Lower leg skin (tissue), 3 donors: ENCODE measurements around the gene PTCD2.

Experiments used
- CTCF ChIP-seq, 3 donors: fragments of 450-650 bp; IDR thresholded peaks; one replicate each; pipeline ENCODE4 v1.5.1; 2016; ENCODE audit warnings: antibody characterized with exemption in 3 of 3, mild to moderate bottlenecking in 3 of 3, moderate library complexity in 2 of 3
- POLR2A ChIP-seq, 2 donors: fragments of 450-650 bp; IDR thresholded peaks; one replicate each; pipeline ENCODE4 v1.6.1; 2016 to 2017; ENCODE audit warnings: antibody characterized with exemption in 2 of 2, mild to moderate bottlenecking in 1 of 2, moderate library complexity in 1 of 2

GRCh38 chr5:72386639-72387038 is 66.5 kb downstream of the PTCD2 start:
- no peak for TF ChIP-seq CTCF (IDR thresholded peaks at IDR 0.05)
- TF ChIP-seq POLR2A (IDR thresholded peaks at IDR 0.05) = no peak
